HG03039 (cell line): ENCODE results near the gene HES2.
"Not testable (repeated sequence)": the region's sequence is repeated elsewhere in the genome, so short reads cannot be mapped to it uniquely, and the experiment has no call there.

ENCODE experiments used
- ATAC-seq: cut with Tn5 transposase; IDR thresholded peaks from one replicate; pipeline ENCODE4 v1.9.1; 2021; ENCODE audit warnings: mild to moderate bottlenecking, moderate library complexity; ENCODE audit not compliant: unreplicated experiment

Gene HES2

DNA sequence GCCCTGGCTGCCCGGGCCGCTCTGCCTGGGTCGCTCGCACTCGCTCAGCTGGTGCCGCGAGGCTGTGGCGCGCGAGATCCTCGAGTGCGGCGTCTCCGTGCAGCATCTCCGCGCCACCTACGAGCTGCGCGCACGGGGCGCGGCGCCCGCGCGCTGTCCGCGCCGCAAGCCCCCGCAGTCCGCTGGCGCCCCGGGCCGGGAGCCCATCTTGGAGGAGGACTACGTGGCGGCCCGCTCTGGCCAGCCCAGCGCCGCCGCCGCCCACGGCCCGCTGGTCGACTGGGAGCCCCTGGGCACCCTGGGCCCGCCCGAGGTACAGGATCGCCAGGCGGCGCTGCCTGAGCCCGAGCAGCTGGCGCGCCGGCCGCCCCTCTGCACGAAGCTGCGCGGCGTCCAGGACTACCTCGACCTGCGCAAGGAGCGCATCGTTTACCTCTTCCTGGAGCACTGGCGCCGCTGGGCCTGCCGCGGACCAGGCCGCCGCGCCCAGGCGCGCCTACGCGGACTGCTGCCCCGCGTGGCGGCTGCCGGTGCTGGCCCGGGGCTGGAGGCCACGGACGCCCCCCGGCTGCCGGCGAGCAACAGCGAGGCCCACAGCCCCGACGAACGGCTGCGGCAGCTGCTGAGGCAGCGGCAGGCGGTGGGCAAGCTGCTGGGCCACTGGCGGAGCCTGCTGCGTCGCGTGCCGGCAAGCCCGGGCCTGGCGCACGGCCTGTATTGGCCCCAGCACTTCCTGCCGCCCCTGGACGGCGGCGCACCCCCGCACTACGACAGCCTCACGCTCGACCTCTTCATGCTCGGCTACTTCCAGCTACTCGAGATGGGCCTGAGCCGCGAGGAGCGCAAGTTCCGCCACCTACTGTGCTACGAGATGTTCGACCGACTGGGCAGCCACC, 35.4 kb upstream of the HES2 start:
- no peak for ATAC-seq

DNA sequence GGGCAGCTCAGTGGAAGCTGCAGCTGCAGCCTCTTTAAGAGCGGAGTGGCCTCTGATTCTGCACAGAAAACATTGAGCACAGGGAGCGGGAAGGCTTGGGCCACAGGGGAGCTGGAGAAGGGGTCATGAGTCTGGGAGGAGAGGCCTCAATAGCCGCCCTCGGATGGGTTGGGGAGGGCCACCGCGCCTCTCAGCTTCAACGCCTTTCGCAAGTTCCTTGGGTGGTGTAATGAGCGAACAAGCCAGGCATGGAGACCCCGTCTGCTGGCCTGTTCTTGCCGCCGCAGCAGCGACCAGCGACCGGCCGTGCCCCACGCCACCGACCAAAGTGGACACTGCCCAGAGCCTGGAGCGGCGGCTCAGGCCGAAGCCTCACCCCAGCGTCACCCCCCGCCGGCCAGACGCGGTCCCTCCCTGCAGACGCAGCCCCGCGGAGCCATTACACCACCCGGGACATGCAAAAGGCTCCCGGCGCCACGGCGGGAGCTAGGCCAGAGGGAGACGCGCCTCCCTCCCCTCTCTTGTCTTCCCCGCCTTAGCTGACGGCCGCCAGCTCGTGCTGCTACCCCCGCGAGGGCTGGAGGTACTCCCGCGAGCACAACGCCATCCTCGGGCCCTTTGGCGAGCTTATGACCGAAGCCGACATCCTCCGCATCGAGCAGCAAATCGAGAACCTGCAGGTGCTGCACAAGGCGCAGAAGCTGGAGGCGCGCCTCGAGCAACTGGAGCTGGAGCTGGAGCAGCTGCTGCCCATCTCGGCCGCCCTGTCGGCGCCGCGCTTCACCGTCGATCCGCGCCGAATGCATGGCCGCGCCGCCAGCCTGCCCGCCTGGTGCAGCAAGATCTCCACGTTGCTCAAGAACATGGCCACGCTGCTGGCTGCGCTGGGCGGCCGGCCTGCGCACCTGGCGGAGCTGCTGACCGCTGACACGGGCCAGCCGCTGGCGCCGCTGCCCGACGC, 34.5 kb upstream of the HES2 start:
- not testable (repeated sequence) for ATAC-seq

DNA sequence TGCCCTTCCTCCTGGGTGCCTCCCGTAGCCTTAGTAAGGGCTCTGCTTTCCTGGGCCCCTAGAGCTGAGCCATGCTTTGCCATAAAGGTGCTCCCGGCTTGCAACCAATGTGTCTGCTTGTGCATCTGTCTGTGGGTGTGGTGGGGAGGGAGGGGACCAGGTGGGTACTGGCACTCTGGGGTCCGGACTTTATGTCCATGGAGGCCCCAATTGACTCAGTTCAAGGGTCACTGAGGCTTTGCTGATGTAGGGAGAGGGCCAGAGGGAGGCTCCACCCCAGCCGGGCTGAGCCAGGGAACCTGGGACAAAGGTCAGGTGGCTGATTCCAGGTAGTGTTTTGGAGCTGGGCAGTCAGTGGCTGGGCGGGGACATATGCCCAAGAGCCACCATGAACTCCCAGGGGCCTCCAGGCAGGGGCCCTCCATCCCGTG, 31.2 kb upstream of the HES2 start:
- ATAC-seq = no peak

DNA sequence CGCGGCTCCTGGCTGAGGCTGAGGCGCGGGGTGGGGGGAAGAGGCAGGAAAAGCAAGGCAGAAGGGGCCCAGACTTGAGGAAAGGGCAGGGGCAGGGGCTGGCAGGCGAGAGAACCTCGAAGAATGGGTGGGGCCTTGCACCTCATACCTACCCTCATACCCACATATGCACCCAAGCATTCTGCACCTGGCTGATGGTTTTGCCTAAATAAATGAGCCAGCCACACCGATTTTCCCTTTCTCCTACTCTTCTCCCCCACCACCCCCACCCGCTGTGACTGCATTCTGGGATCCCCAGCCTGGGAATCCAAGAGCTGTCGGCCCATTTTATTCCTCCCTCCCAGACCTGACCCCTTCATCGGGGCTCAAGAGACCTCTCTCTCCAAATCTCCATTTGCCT, 30.8 kb upstream of the HES2 start:
- ATAC-seq = not testable (repeated sequence)

DNA sequence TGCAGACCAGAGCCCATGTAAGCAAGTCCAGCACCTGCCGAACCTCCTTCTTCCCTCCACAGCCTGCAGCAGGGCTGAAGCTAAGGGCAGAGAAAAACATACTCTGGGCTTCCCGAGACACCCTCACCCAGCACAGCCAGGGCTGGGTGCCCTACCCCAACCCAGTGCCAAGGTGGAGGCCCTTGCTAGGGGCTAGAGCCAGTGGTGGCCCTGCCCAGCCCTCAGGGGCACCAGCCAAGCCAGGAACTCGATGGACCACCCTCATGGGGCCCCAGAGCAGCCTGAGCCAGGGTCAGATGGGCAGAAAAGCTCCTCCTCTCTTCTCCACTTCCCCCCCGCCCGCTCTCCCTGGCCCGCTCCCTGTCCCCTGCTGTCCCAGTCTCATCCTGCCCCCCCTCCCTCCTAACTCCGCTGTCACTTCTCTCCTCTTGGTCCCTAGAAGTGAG, 30.3 kb upstream of the HES2 start:
- ATAC-seq = no peak

DNA sequence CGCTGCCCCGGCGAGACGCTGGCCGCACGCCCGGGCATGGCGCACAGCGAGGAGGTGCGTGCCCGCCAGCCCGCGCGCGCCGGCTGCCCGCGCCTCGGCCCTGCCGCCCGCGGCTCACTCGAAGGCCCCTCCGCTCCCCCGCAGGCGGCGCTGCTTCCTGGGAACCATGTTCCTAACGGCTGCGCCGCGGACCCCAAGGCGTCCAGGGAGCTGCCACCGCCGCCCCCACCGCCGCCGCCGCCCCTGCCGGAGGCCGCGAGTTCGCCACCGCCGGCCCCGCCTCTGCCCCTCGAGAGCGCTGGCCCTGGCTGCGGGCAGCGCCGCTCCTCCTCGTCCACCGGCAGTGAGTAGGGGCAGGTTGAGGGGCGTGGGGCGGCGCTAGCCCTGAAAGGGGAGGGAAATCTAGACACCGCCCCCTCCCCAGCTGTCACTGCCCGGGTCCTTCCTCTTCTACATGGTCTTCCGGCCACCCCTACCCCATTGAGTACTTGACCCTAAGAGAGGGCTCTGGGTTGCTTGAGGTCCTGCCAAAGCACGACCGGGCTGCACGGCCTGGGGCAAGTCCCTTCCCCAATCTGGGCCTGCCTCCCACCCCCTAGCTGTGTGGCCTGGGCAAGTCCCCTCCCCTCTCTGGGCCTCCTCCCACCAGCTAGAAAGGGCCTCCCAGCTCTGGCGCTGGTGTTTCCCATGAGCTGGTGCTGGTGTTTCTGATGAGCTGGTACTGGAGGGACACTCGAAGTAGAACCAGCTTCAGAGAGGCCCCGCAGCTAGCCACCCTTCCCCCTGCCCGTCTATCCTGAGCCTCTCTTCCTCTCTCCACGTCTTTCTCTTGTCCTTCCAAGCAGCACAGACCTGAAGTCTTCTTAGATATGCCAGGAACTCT, 29.3 kb upstream of the HES2 start:
- ATAC-seq = no peak

DNA sequence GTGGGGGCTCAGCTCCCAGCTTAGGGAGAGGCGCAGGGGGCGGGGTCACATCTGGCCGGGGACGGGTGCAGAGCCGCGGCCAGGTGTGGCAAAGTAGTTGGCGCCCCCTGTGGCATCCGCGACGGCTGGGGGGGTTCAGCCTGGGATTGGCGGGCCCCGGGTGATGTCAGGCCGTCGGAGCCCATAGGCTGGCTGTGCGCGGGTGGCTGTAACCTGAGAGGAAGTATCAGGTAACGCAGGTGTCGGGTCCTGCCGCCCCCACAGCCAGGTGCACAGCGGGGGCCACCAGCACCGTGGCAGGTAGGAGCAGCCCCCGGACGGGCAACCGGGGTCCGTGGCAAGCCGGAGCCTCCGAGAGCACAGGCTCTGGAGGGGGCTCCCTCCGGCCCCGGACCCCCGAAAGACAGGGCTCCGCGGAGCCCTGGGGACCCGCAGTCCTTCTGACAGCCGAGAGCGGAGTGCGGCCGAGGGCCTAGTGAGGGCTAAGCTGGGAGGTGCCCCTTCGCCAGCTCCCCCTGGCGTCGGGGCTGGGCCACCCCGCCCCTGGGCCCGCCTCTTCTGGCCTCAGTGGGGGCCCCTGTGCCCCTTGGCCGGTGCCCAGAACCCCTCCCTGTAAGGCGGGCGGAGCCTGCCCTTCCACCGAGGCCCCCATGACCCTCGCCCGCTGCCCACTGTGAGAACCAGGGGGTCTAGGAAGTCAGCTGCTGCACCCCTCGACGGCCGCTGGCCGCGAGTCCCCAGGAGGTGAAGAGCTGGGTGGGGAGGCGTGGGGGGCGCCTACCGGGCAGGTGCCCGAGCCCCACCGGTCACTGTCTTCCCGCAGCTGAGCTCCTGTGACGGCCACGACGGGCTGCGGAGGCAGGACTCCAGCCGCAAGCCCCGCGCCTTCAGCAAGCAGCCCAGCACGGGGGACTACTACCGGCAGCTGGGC, 28.4 kb upstream of the HES2 start:
- ATAC-seq = no peak

DNA sequence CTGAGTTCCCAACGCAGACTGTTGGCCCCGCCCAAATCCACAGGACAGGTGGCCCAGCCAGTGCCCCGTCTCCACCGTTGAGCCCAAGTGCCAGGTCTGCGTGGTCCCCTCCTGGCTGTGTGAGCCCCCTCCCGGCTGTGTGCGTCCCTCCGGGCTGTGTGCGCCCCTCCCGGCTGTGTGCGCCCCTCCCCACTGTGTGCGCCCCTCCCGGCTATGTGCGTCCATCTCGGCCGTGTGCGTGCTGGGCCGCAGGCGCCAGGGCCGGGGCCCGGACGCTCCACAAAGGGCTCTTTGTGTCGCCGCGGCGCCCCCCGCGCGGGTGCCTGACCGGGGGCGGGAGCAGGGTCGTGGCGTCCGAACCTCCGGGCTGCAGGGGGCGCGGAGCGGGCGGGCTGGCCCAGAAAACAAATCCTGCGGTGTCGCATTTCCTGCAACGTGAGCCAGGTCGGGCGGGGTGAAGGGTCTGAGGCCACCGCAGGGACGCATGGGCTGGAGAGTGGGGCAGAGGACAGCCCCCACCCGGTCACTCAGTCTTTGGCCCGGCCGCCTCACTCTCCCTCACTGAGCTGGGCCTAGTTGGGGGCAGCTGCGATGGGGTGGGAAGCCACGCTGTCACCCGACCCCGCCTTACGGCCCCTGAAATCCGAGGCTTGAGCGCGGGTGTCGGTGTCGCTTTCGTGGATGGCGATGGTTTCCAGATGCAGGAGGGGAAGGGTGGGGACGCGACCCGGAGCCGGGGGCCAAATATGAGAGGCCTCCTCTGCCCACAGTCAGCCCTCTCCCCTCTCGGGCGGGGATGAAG, 27.5 kb upstream of the HES2 start:
- no peak for ATAC-seq

DNA sequence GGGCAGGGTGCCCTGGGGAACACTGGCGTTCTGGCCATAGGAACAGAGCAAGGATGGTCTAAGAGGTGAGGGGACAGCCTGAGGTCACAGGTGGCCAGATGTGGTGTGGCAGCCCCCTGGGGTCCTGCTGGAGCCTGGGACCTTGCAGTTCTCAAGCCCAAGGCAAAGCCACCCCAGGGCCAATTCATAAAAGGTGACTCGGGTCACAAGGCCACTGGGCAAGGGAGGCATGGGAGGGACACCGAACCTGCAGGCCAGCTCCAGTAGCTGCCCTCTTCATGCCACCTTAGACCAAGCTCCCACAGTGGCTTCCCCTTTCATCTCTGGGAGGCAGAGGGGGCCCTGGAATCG, 26.9 kb upstream of the HES2 start:
- no peak for ATAC-seq

DNA sequence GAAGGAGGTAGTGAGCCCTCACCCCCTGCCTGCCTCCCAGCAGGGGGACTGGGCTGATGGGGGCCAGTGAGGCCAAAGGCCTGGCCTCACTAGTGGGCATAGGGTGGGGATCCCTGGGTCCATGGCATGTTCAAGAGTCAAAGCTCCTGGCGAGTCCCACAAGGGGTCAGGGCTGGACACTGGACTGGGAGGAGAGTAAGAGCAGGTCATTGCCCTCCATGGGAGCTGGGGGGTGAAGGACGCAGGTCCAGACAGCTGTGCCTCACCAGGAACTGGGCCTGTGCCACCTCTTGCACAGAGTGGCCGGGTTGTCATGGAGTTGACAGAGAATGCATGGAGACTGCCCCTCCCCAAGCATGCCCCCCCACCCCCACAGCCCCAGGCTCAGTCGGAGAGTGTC, 26.2 kb upstream of the HES2 start:
- ATAC-seq = not testable (repeated sequence)

DNA sequence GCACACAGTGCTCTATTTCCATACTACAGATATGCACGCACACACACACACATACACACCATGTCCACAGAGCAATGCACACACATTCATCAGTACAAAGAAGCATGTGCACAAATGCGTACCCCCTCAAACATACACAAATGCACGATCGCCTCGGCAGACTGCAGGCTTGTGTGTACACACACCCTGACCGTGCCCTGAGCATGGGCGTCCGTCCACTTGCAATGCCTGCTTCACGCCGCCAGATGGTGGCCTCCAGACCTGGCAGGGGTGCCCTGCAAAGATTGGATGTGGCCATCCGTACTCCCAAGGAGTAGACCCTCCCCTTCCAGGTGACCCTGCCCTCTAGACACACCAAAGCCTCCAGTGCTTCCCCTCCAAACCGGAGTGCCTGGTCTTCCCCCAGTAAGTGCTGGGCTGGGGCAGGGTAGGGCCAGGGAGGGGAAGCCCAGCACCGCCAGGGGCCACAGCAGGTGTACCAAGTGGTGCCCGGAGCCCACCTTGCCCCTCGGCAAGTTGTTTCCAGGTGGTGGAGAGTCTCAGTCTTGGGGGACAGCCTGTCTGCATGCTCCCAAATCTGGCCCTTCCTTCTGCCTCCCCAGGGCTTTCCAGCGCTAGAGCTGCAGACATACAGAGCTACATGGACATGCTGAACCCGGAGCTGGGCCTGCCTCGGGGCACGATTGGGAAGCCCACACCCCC, 25.5 kb upstream of the HES2 start:
- ATAC-seq = no peak

DNA sequence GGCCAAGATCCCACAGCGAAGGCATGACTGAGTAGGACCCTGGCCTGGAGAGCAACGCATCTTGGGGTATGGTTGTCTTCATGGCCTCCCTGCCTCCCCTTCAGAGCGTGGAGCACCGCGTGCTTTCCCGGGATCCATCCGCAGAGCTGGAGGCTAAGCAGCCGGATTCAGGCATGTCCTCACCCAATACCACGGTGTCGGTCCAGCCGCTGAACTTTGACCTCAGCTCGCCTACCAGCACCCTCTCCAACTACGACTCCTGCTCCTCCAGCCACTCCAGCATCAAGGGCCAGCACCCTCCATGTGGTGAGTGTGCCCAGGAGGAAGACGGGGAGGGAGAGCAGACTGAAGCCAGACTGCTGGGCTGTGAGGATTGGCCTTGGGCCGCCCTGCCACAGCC, 24.7 kb upstream of the HES2 start:
- ATAC-seq = no peak

DNA sequence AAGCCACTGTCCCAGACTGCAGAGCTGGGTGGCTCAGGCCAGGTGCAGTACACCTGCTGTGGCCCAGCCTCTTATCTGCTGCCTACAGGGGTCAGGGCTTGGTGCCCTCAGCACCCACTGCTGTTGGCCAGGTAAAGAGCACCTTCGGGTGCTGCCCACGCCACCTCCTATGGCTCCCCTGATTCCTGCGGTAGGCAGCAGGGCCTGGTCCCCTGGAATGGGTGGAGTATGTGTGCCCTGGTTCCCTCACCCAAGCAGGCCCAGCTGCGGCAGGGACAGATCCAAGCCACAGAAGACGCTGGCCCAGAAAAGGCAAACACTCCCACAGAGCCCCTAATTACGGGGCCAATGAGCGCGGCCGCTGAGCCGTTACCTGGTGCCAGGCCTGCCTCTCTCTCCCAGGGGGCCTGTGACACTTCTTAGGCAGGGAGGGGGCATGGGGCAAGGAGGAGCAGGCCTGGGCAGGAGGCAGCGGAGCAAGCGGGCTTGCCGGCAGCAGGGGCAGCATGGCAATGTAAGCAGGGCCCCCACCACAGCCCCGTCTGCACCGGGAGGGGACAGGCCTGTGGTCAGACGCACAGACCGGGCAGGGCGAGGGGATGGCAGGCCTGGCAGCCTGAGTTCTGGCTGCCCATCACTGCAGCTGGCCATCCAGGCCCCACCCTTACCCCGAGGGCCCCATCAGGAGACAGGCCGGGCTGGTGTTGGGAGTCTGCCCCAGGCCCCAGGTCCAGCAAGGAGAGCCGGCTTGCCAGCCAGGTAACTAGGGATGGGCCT, 23.8 kb upstream of the HES2 start:
- ATAC-seq = no peak

DNA sequence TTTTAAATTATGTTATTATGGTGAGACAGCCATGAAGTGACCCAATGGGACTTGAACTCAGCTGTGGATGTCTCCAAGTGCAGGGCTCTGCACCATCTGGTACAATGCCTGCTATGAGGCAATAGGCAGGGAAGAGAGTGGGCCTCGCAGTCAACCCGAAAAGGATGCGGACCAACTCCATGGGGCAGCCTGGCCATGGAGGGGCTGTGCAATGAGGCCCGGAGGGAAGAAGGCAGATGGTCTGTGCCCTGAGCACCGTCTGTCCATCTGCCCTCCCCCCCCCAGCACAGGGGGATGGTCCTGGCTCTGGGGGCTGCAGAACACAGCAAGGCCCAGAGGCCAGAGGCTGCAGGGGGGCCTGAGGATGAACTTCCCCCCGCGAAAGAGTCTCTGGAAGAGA, 21.9 kb upstream of the HES2 start:
- no peak for ATAC-seq

DNA sequence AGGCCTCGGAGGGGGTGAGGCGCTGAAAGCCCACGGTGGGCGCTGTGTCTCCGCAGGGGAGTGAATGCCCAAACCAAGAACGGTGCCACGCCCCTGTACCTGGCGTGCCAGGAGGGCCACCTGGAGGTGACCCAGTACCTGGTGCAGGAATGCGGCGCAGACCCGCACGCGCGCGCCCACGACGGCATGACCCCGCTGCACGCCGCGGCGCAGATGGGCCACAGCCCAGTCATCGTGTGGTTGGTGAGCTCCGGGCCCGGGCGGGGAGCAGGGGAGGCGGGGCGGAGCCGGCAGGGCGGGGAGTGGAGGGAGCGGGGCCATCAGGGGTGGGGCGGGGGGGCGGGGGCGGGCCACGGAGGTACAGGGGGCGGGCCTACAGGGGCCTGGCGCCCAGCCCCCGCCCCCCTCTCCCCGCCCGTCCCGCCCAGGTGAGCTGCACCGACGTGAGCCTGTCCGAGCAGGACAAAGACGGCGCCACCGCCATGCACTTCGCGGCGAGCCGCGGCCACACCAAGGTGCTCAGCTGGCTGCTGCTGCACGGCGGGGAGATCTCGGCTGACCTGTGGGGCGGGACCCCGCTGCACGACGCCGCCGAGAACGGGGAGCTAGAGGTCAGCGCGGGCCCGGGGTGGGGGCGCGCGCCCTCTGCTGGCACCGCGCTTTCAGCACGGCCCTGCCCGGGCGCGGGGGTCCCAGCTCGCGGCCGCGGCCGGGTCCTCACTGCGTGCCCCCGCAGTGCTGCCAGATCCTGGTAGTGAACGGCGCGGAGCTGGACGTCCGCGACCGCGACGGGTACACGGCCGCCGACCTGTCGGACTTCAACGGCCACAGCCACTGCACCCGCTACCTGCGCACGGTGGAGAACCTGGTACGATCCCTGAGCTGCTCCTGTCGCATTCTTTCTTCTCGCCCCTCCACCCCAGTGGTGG, 20.7 kb upstream of the HES2 start:
- ATAC-seq = no peak

DNA sequence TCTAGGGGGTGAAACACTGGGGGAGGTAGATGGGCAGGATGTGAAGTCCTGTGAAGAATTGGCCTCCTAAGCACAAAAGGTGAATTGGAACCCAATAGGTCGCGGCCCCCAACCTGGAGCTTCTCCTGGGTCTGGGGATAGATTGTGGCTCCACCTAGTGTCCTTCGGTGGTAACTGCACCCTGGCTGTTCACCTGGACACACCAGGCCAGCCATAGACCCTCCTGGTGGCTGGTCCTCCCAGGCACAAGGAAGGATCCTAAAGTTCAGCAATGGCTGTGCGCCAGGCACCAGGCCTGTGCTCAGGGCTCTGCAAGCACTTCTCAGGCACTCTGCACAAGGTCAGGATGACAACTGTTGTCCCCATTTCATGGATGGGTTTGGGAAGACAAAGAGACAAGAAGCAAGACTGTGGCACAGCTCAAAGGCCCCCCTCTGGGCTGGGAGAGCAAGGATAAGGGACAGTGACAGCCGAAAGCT, 18.4 kb upstream of the HES2 start:
- ATAC-seq = no peak
